Measurements from ENCODE around the gene KIRREL3. TPM values are rescaled to one million over a fixed set of nuclear protein-coding genes. Genes with fewer than 3 reads are reported as not detected.

KIRREL3 gene
- polyA plus RNA-seq, 1 experiment: 2.3 TPM

DNA sequence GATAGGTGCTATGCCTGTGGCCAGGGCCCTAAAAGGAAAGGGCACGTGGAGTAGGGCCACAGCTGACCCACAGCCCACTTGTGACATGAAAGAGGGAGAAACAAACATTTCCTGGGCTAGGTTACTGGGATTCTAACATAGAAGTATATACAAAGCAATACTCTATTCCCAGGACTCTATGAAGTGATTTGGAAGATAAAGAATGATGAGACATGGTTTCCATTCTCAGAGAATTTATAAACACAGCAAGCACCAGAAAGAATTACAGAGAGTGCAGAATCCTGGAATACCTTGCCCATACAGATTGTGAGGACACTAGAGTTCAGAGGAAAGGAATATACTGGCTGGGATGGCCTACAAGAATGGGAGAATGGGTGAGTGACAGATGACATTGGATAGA, 86.4 kb downstream of the KIRREL3 start:
- no peak for DNase-seq (ENCODE audit: low read depth, low spot score)
- Histone ChIP-seq H3K27me3 (ENCODE audit: control insufficient read depth, insufficient read depth, low read length) (no peaks in the 10 kb centered on the region), H3K9me3 (ENCODE audit: control insufficient read depth, insufficient read depth, low read length) (no peaks in the 10 kb centered on the region; the same call in 1 of the 2 replicates), H3K4me3 (ENCODE audit: low read depth, low read length) (no peak overlapping the region), H3K27ac (ENCODE audit: low read depth, low read length) (peak overlapping the region; percentile 74)
- TF ChIP-seq, protein P1, sequence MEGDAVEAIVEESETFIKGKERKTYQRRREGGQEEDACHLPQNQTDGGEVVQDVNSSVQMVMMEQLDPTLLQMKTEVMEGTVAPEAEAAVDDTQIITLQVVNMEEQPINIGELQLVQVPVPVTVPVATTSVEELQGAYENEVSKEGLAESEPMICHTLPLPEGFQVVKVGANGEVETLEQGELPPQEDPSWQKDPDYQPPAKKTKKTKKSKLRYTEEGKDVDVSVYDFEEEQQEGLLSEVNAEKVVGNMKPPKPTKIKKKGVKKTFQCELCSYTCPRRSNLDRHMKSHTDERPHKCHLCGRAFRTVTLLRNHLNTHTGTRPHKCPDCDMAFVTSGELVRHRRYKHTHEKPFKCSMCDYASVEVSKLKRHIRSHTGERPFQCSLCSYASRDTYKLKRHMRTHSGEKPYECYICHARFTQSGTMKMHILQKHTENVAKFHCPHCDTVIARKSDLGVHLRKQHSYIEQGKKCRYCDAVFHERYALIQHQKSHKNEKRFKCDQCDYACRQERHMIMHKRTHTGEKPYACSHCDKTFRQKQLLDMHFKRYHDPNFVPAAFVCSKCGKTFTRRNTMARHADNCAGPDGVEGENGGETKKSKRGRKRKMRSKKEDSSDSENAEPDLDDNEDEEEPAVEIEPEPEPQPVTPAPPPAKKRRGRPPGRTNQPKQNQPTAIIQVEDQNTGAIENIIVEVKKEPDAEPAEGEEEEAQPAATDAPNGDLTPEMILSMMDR (IDR thresholded peaks at IDR 0.05; ENCODE audit: low read depth, low read length): no peak
- ChIA-PET POLR2A (no interaction called here), CTCF (no interaction called here)

DNA sequence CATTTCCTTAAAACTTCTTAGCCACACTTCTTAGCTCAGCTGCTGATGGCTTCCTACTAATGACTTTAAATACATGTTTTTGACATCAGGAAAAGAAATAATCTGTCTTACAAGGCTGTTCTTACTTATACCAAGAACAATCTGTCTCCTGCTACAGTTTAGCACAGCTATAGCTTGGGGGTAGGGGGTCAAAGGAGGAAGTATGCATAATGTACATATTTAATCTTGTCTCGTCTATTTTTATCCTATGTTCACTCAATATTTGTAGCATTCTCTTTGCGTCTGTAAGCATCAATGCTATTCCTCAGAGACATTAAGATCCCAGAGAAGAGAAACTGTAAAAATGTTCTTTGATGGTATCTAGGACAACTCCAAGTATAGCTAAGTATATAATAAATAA, 96.0 kb downstream of the KIRREL3 start:
- Histone ChIP-seq H3K9me3 (ENCODE audit: control insufficient read depth, insufficient read depth, low read length) (no peaks in the 10 kb centered on the region), H3K27me3 (ENCODE audit: control insufficient read depth, insufficient read depth, low read length) (no peaks in the 10 kb centered on the region), H3K27ac (ENCODE audit: low read depth, low read length) (no peak overlapping the region), H3K4me3 (ENCODE audit: low read depth, low read length) (no peak overlapping the region)
- no peak for DNase-seq (ENCODE audit: low read depth, low spot score)
- ChIA-PET POLR2A (no interaction called here), CTCF (no interaction called here)
- TF ChIP-seq, protein P1 (IDR thresholded peaks at IDR 0.05; ENCODE audit: low read depth, low read length): no peak

DNA sequence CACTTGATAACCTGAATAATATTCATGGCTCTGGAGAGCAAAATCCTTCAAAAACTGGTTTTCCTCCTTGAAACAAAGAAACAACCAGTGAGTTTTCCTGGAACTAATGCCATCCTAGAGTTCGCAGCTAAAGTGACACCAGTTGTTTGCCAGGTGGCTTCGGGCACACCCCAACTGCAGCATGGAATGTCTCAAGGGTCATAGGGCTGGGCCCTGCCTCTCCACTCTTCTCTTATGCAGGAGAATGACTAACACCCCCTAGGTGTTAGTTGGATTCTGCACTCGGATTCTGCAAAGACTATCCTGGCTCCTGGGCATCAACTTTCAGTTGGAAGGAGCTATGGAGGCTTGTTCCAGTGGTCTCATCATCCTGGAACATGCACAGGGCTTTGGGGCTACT, 98.8 kb downstream of the KIRREL3 start:
- Histone ChIP-seq H3K27ac (ENCODE audit: low read depth, low read length) (no peak overlapping the region), H3K27me3 (ENCODE audit: control insufficient read depth, insufficient read depth, low read length) (no peaks in the 10 kb centered on the region), H3K9me3 (ENCODE audit: control insufficient read depth, insufficient read depth, low read length) (peaks cover 6% of the 10 kb centered on the region; the same call in 1 of the 2 replicates), H3K4me3 (ENCODE audit: low read depth, low read length) (no peak overlapping the region)
- POLR2A ChIA-PET: no interaction called here
- no peak for DNase-seq (ENCODE audit: low read depth, low spot score)
- CTCF ChIA-PET: interaction anchor here (0.5 to 1.0 kb wide), 2 partner anchors 12 to 21 kb away, joined by 3 to 6 read pairs; no protein-coding TSS in a partner anchor
- TF ChIP-seq, protein P1 (IDR thresholded peaks at IDR 0.05; ENCODE audit: low read depth, low read length): no peak

DNA sequence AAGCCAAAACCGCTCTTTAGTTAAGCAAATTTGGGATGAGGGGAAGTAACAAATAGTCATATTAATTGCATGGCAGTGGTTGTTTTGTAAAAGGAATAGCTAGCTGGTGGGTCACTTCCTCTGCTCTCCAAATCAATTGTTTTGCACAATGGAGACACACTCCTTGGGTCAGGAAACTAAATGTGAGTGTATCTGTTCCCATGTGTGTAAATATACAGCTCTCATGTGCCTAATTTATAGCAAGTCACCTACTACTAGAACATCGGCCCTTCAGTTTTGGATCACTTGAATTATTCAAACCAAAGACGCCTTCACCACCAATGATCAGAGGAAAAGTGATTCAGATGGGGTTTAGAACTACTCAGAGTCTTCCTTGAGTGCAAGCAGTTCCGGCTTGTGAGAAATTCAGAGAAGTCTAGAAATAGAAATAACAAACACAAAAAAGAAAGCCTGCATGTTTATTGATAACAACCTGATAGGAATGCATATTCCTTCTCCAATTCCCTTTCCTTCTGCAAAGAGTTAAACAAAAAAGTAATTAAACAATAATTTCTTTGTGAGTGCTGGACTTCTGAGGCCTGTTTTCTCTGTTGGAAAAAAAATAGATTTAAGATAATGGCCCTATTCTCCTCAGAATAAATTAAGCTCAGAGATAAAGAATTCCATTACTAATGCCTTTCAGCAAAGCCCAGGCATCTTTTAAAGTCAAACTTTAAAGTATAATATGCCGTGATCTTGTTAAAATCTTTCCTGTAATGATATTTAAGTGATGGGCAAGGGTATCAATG, 100.4 kb downstream of the KIRREL3 start:
- DNase-seq (ENCODE audit: low read depth, low spot score): no peak
- ChIA-PET POLR2A (no interaction called here), CTCF (interaction anchor here (0.7 kb wide), 1 partner anchor 313 kb away, joined by 3 read pairs; no protein-coding TSS in a partner anchor)
- H3K27ac ChIP-seq (ENCODE audit: low read depth, low read length): no peak overlapping the region
- TF ChIP-seq, protein P1 (IDR thresholded peaks at IDR 0.05; ENCODE audit: low read depth, low read length): no peak
- H3K4me3 ChIP-seq (ENCODE audit: low read depth, low read length): no peak overlapping the region
- H3K9me3 ChIP-seq (ENCODE audit: control insufficient read depth, insufficient read depth, low read length): peaks cover 19% of the 10 kb centered on the region; the same call in 1 of the 2 replicates
- no peaks in the 10 kb centered on the region for H3K27me3 ChIP-seq (ENCODE audit: control insufficient read depth, insufficient read depth, low read length)

DNA sequence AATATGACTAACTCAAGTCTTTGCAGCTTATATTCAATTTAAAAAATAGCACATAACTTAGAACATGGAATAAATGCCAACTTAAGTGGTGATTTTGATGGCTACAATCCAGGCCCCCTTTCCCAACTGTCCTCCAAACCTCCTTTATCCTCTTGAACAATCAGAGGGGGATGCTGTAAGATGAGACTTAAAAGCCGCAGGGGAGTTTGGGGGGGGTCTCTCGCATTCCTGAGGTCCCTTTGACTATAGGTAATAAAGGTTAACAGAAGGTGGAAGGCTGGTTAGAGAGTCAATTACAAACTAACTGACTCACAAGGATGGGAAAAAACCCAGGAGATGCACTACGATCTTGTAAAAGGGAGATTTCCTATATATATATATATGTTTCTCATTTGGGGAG, 101.8 kb downstream of the KIRREL3 start:
- no peaks in the 10 kb centered on the region for H3K27me3 ChIP-seq (ENCODE audit: control insufficient read depth, insufficient read depth, low read length)
- no peak overlapping the region for H3K27ac ChIP-seq (ENCODE audit: low read depth, low read length)
- ChIA-PET POLR2A (no interaction called here), CTCF (no interaction called here)
- no peak for DNase-seq (ENCODE audit: low read depth, low spot score)
- peaks cover 25% of the 10 kb centered on the region; the same call in 1 of the 2 replicates for H3K9me3 ChIP-seq (ENCODE audit: control insufficient read depth, insufficient read depth, low read length)
- TF ChIP-seq, protein P1 (IDR thresholded peaks at IDR 0.05; ENCODE audit: low read depth, low read length): no peak
- H3K4me3 ChIP-seq (ENCODE audit: low read depth, low read length): no peak overlapping the region
